Measurements from ENCODE around the gene RHOV. TPM values are rescaled to one million over a fixed set of nuclear protein-coding genes. Genes with fewer than 3 reads are reported as not detected.

RHOV gene
- total and polyA plus RNA-seq, 2 experiments from 2014 or later: 0.84 to 1.2 TPM

- Histone ChIP-seq H3K27ac (peak overlapping the region; percentile 95), H3K9me3 (ENCODE audit: low read depth) (no peaks in the 10 kb centered on the region), H3K4me3 (peak overlapping the region; percentile 69), H3K36me3 (peaks cover 10% of the 10 kb centered on the region), H3K4me1 (ENCODE audit: low read depth) (no peaks in the 10 kb centered on the region), H3K27me3 (peaks cover 10% of the 10 kb centered on the region)
- peak; percentile 74 to 76 for DNase-seq (ENCODE audit: low read depth in 1 of 2, low spot score in 1 of 2)
- TF ChIP-seq CTCF (IDR thresholded peaks at IDR 0.05; ENCODE audit: low read depth, low read length): peak; percentile 62
Measured at GRCh38 chr15:40894681-40895448, 20.8 kb upstream of the RHOV start.

GRCh38 chr15:40893733-40894680 lies 20.0 kb upstream of the RHOV start, which contains the start of gene VPS18:
Gene VPS18, plus strand, starts transcription at chr15:40894450. Its CDS starts 319 bp downstream, at chr15:40894769.
- H3K27ac ChIP-seq: peak within 1 kb of the TSS; percentile 95
- peak; percentile 67 for TF ChIP-seq CTCF (IDR thresholded peaks at IDR 0.05; ENCODE audit: low read depth, low read length)
- no peaks in the 10 kb centered on the region for H3K9me3 ChIP-seq (ENCODE audit: low read depth)
- peak within 1 kb of the TSS; percentile 69 for H3K4me3 ChIP-seq
- peaks cover 8% of the 10 kb centered on the region for H3K36me3 ChIP-seq
- DNase-seq (ENCODE audit: low read depth in 1 of 2, low spot score in 1 of 2): peak; percentile 99
- H3K4me1 ChIP-seq (ENCODE audit: low read depth): no peaks in the 10 kb centered on the region
- H3K27me3 ChIP-seq: peaks cover 10% of the 10 kb centered on the region

- no peak for DNase-seq (ENCODE audit: low read depth in 1 of 2, low spot score in 1 of 2)
- H3K27ac ChIP-seq: no peak overlapping the region
- H3K4me3 ChIP-seq: no peak overlapping the region
Measured at GRCh38 chr15:40893019-40893670, 19.1 kb upstream of the RHOV start.

GRCh38 chr15:40892447-40893012 lies 18.5 kb upstream of the RHOV start:
- H3K4me3 ChIP-seq: no peak overlapping the region
- H3K9me3 ChIP-seq (ENCODE audit: low read depth): no peaks in the 10 kb centered on the region
- H3K27me3 ChIP-seq: peaks cover 10% of the 10 kb centered on the region
- TF ChIP-seq CTCF (IDR thresholded peaks at IDR 0.05; ENCODE audit: low read depth, low read length): no peak
- no peaks in the 10 kb centered on the region for H3K4me1 ChIP-seq (ENCODE audit: low read depth)
- no peak for DNase-seq (ENCODE audit: low read depth in 1 of 2, low spot score in 1 of 2)
- H3K36me3 ChIP-seq: peaks cover 8% of the 10 kb centered on the region
- no peak overlapping the region for H3K27ac ChIP-seq

More at GRCh38 chr15:40893019-40893670, 19.1 kb upstream of the RHOV start:
- Histone ChIP-seq H3K4me1 (ENCODE audit: low read depth) (no peaks in the 10 kb centered on the region), H3K9me3 (ENCODE audit: low read depth) (no peaks in the 10 kb centered on the region), H3K36me3 (peaks cover 8% of the 10 kb centered on the region), H3K27me3 (peaks cover 10% of the 10 kb centered on the region)
- TF ChIP-seq CTCF (IDR thresholded peaks at IDR 0.05; ENCODE audit: low read depth, low read length): no peak

Measured in cardiac muscle cell (in vitro differentiated cells and primary cell).